ENCODE results near the gene DMXL1. TPM values are rescaled to one million over a fixed set of nuclear protein-coding genes. Genes with fewer than 3 reads are reported as not detected.

Gene DMXL1
- total RNA-seq, 1 experiment from 2014 or later: 29.2 TPM

DNA sequence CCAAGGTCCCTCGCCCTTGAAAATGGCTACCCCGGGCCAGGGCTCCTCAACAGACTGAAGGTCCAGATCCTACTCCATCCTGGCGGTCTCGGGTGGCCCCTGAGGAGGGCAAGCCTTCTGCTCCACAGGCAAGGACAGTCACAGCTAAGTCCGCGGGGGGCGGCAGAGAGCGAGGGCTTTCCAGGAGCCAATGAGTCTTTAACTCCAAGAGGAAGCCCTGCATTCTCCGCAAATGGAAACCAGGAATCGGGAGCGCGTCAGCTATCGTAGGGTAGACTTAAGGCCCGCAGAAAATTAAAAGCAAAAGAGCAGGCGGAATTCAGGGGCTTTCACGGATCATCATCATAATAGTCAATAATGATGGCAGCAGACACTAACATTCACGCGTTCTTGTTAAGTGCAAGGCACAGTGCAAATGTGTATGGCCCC lies 197.1 kb downstream of the DMXL1 start:
- DNase-seq (ENCODE audit: low read depth, low spot score): peak; percentile 84
- in situ Hi-C loops (cut with HindIII; ENCODE audit: low pct_unique_long_range_greater_than_20kb, low sequenced_read_pairs): no loop called here
- POLR2A ChIA-PET: interaction anchor here (0.7 kb wide), 1 partner anchor 10 kb away, joined by 4 read pairs; no protein-coding TSS in a partner anchor

DNA sequence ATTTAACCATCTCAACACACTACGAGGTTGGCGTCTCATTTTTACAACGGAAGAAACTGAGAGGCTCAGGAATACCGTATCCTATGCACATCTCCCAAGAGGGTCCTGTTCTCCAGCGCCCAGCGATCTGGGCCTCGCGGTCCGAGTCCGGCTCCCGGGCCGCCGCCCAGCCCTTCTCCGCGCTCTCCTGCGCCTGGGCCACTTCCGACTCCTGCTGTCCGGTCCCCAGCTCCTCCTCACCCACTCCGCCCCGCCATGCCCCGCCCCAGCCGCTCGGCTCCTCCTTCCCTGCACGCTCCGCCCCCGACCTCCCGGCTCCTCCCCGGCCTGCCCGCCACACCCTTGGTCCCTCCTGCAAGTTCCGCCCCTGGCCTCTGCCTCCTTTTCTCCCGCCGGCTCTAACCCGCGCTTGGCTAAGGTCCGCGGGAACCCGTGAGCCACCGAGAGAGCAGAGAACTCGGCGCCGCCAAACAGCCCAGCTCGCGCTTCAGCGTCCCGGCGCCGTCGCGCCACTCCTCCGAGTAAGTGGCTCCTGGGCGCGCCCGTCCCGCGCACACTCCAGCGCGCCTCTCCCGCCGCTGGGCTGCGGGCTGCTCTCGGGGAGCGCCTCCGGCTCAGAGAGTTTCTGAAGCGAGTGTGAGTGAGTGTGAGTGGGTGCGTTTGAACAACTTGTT lies 197.6 kb downstream of the DMXL1 start:
- no peak for TF ChIP-seq TCF7L2 (IDR thresholded peaks at IDR 0.05; ENCODE audit: low read depth, low read length)
- peak; percentile 85 for TF ChIP-seq POLR2AphosphoS5 (IDR thresholded peaks at IDR 0.05; ENCODE audit: low read depth, low read length)
- in situ Hi-C loops (cut with HindIII; ENCODE audit: low pct_unique_long_range_greater_than_20kb, low sequenced_read_pairs) (no loop called here), intact Hi-C loops (cut with micrococcal nuclease; ENCODE audit: unreplicated experiment) (loop anchor here (2.0 to 10.0 kb wide), 2 partner anchors 66 to 284 kb away; partner anchors contain the start of gene DTWD2)
- Histone ChIP-seq H3K36me3 (ENCODE audit: control insufficient read depth, insufficient read depth, low read length) (no peaks in the 10 kb centered on the region), H3K4me3 (ENCODE audit: low read depth in 2 of 2, low read length in 2 of 2) (peak overlapping the region; percentile 73 to 97), H3K9me3 (ENCODE audit: control insufficient read depth, insufficient read depth, low read depth, low read length) (peaks cover 4% of the 10 kb centered on the region; the same call in 1 of the 2 replicates), H3K27me3 (ENCODE audit: control insufficient read depth, insufficient read depth, low read length) (no peaks in the 10 kb centered on the region), H3K27ac (ENCODE audit: low read length) (peak overlapping the region; percentile 30), H3K4me1 (ENCODE audit: control insufficient read depth, insufficient read depth, low read length) (peaks cover 5% of the 10 kb centered on the region; the same call in 1 of the 2 replicates)
- CTCF ChIA-PET: interaction anchor here (0.7 to 1.1 kb wide), 2 partner anchors 66 to 280 kb away, joined by 3 read pairs; partner anchors contain the start of gene DTWD2
- no TSS peak for BruUV-seq (replicated peaks)
- DNase-seq (ENCODE audit: low read depth, low spot score) (peak; percentile 61), ATAC-seq (peak; percentile 99)
- POLR2A ChIA-PET: interaction anchor here (0.7 kb wide), 1 partner anchor 11 kb away, joined by 4 read pairs; no protein-coding TSS in a partner anchor

More for the DNA sequence above, 197.1 kb downstream of the DMXL1 start:
- no peaks in the 10 kb centered on the region for H3K27me3 ChIP-seq (ENCODE audit: control insufficient read depth, insufficient read depth, low read length)
- ATAC-seq: peak; percentile 85
- H3K4me3 ChIP-seq (ENCODE audit: low read depth in 2 of 2, low read length in 2 of 2): peak overlapping the region; percentile 73 to 97
- H3K36me3 ChIP-seq (ENCODE audit: control insufficient read depth, insufficient read depth, low read length): no peaks in the 10 kb centered on the region
- CTCF ChIA-PET: interaction anchor here (1.1 kb wide), 1 partner anchor 67 kb away, joined by 3 read pairs; no protein-coding TSS in a partner anchor
- peak overlapping the region; percentile 30 for H3K27ac ChIP-seq (ENCODE audit: low read length)
- no peaks in the 10 kb centered on the region; the same call in 1 of the 2 replicates for H3K4me1 ChIP-seq (ENCODE audit: control insufficient read depth, insufficient read depth, low read length)
- intact Hi-C loops (cut with micrococcal nuclease; ENCODE audit: unreplicated experiment): loop anchor here (2.0 to 10.0 kb wide), 2 partner anchors 67 to 283 kb away; partner anchors contain the start of gene DTWD2
- BruUV-seq (replicated peaks): no TSS peak
- TF ChIP-seq, protein P1, sequence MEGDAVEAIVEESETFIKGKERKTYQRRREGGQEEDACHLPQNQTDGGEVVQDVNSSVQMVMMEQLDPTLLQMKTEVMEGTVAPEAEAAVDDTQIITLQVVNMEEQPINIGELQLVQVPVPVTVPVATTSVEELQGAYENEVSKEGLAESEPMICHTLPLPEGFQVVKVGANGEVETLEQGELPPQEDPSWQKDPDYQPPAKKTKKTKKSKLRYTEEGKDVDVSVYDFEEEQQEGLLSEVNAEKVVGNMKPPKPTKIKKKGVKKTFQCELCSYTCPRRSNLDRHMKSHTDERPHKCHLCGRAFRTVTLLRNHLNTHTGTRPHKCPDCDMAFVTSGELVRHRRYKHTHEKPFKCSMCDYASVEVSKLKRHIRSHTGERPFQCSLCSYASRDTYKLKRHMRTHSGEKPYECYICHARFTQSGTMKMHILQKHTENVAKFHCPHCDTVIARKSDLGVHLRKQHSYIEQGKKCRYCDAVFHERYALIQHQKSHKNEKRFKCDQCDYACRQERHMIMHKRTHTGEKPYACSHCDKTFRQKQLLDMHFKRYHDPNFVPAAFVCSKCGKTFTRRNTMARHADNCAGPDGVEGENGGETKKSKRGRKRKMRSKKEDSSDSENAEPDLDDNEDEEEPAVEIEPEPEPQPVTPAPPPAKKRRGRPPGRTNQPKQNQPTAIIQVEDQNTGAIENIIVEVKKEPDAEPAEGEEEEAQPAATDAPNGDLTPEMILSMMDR (IDR thresholded peaks at IDR 0.05): peak; percentile 83
- TF ChIP-seq, protein P2, sequence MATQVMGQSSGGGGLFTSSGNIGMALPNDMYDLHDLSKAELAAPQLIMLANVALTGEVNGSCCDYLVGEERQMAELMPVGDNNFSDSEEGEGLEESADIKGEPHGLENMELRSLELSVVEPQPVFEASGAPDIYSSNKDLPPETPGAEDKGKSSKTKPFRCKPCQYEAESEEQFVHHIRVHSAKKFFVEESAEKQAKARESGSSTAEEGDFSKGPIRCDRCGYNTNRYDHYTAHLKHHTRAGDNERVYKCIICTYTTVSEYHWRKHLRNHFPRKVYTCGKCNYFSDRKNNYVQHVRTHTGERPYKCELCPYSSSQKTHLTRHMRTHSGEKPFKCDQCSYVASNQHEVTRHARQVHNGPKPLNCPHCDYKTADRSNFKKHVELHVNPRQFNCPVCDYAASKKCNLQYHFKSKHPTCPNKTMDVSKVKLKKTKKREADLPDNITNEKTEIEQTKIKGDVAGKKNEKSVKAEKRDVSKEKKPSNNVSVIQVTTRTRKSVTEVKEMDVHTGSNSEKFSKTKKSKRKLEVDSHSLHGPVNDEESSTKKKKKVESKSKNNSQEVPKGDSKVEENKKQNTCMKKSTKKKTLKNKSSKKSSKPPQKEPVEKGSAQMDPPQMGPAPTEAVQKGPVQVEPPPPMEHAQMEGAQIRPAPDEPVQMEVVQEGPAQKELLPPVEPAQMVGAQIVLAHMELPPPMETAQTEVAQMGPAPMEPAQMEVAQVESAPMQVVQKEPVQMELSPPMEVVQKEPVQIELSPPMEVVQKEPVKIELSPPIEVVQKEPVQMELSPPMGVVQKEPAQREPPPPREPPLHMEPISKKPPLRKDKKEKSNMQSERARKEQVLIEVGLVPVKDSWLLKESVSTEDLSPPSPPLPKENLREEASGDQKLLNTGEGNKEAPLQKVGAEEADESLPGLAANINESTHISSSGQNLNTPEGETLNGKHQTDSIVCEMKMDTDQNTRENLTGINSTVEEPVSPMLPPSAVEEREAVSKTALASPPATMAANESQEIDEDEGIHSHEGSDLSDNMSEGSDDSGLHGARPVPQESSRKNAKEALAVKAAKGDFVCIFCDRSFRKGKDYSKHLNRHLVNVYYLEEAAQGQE (IDR thresholded peaks at IDR 0.05; ENCODE audit: insufficient read depth in 1 of 2, low read depth in 2 of 2, low read length in 1 of 2): no peak
- H3K9me3 ChIP-seq (ENCODE audit: control insufficient read depth, insufficient read depth, low read depth, low read length): peaks cover 9% of the 10 kb centered on the region; the same call in 1 of the 2 replicates

Data from Panc1 (cell line).